Daoy (cell line): Measurements from ENCODE around the gene ASB3. TPM values are rescaled to one million over a fixed set of nuclear protein-coding genes. Genes with fewer than 3 reads are reported as not detected.

ENCODE experiments used
- DNase-seq: peaks from one replicate; pipeline ENCODE4 v3.0.0-alpha.2; 2015; ENCODE audit warnings: low read depth
- total RNA-seq: library from RNA; depleted of rRNA; stranded (reverse); fragments of >200 nt; shearing (Covaris generic); gene quantifications from 2 replicates; pipeline ENCODE4 v1.2.3, GENCODE V29; 2014; rRNA removed

ASB3 gene
- total RNA-seq, 1 experiment from 2014 or later: 24.5 TPM

GRCh38 chr2:53655256-53655655, 131.5 kb downstream of the ASB3 start:
- no peak for DNase-seq

GRCh38 chr2:53654396-53654795, 132.4 kb downstream of the ASB3 start:
- no peak for DNase-seq

- no peak for DNase-seq
These were observed 134.6 kb downstream of the ASB3 start for GRCh38 chr2:53652131-53652530.

GRCh38 chr2:53646788-53647187, 140.0 kb downstream of the ASB3 start:
- DNase-seq: no peak

GRCh38 chr2:53641290-53641689, 145.5 kb downstream of the ASB3 start:
- DNase-seq: no peak

- no peak for DNase-seq
These were observed 146.3 kb downstream of the ASB3 start for GRCh38 chr2:53640466-53640865.

- DNase-seq: no peak
These were observed 150.2 kb downstream of the ASB3 start for GRCh38 chr2:53636596-53636995.

GRCh38 chr2:53636109-53636508, 150.6 kb downstream of the ASB3 start:
- DNase-seq: no peak

GRCh38 chr2:53635694-53636093, 151.1 kb downstream of the ASB3 start:
- no peak for DNase-seq

- peak; percentile 40 for DNase-seq
These were observed 153.3 kb downstream of the ASB3 start for GRCh38 chr2:53633441-53633840.

GRCh38 chr2:53632714-53633113, 154.0 kb downstream of the ASB3 start:
- peak; percentile 55 for DNase-seq

GRCh38 chr2:53632126-53632460, 154.7 kb downstream of the ASB3 start:
- DNase-seq: no peak

GRCh38 chr2:53631313-53632125, 155.2 kb downstream of the ASB3 start:
- no peak for DNase-seq

GRCh38 chr2:53630026-53630606, 156.6 kb downstream of the ASB3 start:
- no peak for DNase-seq

GRCh38 chr2:53629501-53629900, 157.3 kb downstream of the ASB3 start:
- no peak for DNase-seq

GRCh38 chr2:53629001-53629400, 157.8 kb downstream of the ASB3 start:
- DNase-seq: no peak

- DNase-seq: no peak
These were observed 164.6 kb downstream of the ASB3 start for GRCh38 chr2:53622141-53622540.

- no peak for DNase-seq
These were observed 165.8 kb downstream of the ASB3 start for GRCh38 chr2:53620981-53621380.

Other genes starting within 250 kb of the ASB3 start
- gene CHAC2, start 19.1 kb downstream of the ASB3 start, total RNA-seq: 17.2 and 26.6 TPM in 2 replicates
- 71.3 and 71.9 TPM in 2 replicates for gene ERLEC1, start 91 bp upstream of the ASB3 start, total RNA-seq
- 1.0 and 2.8 TPM in 2 replicates for gene GPR75, start 73.0 kb upstream of the ASB3 start, total RNA-seq
- 41.9 and 42.9 TPM in 2 replicates for gene PSME4, start 184.0 kb upstream of the ASB3 start, total RNA-seq